Small intestine (tissue), 7 donors: Measurements from ENCODE around the gene DOCK1. TPM values are rescaled to one million over a fixed set of nuclear protein-coding genes. Genes with fewer than 3 reads are reported as not detected.

Experiments used
- DNase-seq, 2 donors: peaks; one replicate each; pipeline versions ENCODE4 v3.0.0 to v3.0.0-alpha.2; 2013
- FAIRE-seq: peaks from 2 replicates; lab custom pipeline; 2012; peaks lifted over from hg19 to GRCh38; lab: Jason Lieb, UNC
- H3K27ac ChIP-seq, 3 donors: one replicate each; pipeline ENCODE4 v1.5.1; 2013; ENCODE audit warnings: low read length in 2 of 3, mild to moderate bottlenecking in 2 of 3, control low read depth in 1 of 3, inconsistent platforms in 1 of 3, low read depth in 1 of 3, moderate library complexity in 1 of 3
- H3K27me3 ChIP-seq, 3 donors: one replicate each; pipeline ENCODE4 v1.6.1; 2013; ENCODE audit warnings: low read length in 3 of 3, inconsistent platforms in 1 of 3; ENCODE audit not compliant: control insufficient read depth in 3 of 3, insufficient read depth in 3 of 3
- H3K36me3 ChIP-seq, 3 donors: one replicate each; pipeline ENCODE4 v1.6.1; 2013; ENCODE audit warnings: low read length in 3 of 3, inconsistent platforms in 1 of 3, low read depth in 1 of 3, mild to moderate bottlenecking in 1 of 3, moderate library complexity in 1 of 3; ENCODE audit not compliant: control insufficient read depth in 3 of 3, insufficient read depth in 2 of 3
- H3K4me1 ChIP-seq, 3 donors: one replicate each; pipeline ENCODE4 v1.6.1; 2013; ENCODE audit warnings: low read length in 2 of 3, inconsistent platforms in 1 of 3, low read depth in 1 of 3, mild to moderate bottlenecking in 1 of 3, moderate library complexity in 1 of 3; ENCODE audit not compliant: control insufficient read depth in 3 of 3, insufficient read depth in 2 of 3
- H3K4me3 ChIP-seq, 3 donors: one replicate each; pipeline ENCODE4 v1.5.1; 2013; ENCODE audit warnings: low read length in 3 of 3, control low read depth in 1 of 3, inconsistent platforms in 1 of 3, low read depth in 1 of 3, mild to moderate bottlenecking in 1 of 3, moderate library complexity in 1 of 3
- H3K9me3 ChIP-seq, 2 donors: one replicate each; pipeline ENCODE4 v1.6.1; 2013; ENCODE audit warnings: low read depth in 1 of 2, low read length in 1 of 2; ENCODE audit not compliant: control insufficient read depth in 2 of 2, insufficient read depth in 1 of 2
- WGBS, 3 donors: extraction: QIAGEN DNeasy Blood & Tissue Kit; methylation state at CpG; one replicate each; pipeline ENCODE4 v1.1.7; 2013; 5-methylcytosine and 5-hydroxymethylcytosine counted together
- polyA plus RNA-seq, 4 donors: library from polyadenylated mRNA; stranded (reverse) in 3 of 4; unstranded in 1 of 4; fragments of 200-250 nt in 3 of 4; fragments of 120-200 nt in 1 of 4; gene quantifications; one replicate each; pipeline versions ENCODE4 v1.2.1 to v1.2.3, GENCODE V29; 2013
- donor health status: healthy with polysubstance abuse.
- donor health status: control.
- donor health status: control.
- donor health status: Bipolar disorder and iron deficiency.
- donor health status: healthy.

Gene DOCK1
- polyA plus RNA-seq, 4 donors = 16.8 to 27.0 (median 22.1) TPM

DNA sequence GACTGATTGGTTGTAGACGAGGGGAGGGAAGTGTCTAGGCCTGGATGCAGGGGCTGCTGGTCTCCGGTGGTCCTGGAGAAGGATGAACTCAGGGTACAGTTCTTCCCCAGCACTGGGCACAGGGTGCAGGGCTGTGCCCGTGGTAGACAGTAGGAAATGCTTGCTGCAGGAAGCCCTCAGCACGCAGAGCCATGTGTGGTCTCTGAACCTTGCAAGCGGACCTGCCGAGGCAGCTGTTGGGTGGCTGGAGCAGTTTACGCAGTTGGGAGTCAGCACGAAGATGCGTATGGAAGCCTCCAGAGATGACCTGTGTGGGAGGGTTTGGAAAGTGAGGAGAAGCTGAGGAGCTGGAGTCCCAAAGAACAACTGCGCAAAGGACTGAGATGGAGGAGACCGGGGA, 39.0 kb downstream of the DOCK1 start:
- no peak for DNase-seq
- H3K9me3 ChIP-seq = peaks cover 0 to 10% of the 10 kb centered on the region in 2 donors
- no peak for FAIRE-seq
- H3K4me3 ChIP-seq = no peak overlapping the region
- H3K36me3 ChIP-seq = peaks cover 0 to 12% (median 0%) of the 10 kb centered on the region in 3 donors
- 90 to 93% (median 90%) methylated on average over 10 to 11 of the region's 11 CpGs for WGBS, 3 donors
- H3K27me3 ChIP-seq = no peaks in the 10 kb centered on the region
- H3K27ac ChIP-seq = no peak overlapping the region
- no peaks in the 10 kb centered on the region for H3K4me1 ChIP-seq

DNA sequence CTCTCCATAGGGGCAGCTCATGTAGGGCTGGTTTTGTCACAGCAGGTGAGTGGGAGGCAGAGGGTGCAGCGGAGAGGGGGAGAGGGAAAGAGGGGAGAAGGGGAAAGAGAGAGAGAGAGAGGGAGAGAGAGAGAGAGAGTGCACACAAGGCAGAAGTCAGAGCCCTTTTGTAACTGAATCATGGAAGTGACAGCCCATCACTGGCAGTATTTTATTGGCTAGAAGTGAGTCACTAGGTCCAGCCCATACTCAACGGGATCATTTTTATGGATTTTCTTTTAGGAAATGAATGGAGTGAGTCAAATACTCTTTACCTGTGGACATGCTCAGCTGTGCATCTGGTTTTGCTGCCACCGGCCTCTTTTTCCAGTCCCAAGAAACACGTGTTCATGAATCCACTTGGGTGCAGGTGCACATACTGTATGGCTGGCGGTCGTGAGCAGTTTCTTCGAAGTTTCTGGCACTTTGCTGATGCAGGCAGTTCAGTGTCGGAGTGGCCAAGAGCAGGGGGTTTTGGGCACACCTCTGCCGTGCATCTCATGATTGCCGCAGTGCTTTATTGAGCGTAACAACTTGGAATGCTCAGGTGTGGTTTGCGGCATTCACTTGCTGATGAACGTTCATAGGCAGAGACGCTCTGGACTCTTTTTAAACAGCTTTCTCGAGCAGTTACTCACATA, 40.3 kb downstream of the DOCK1 start:
- H3K36me3 ChIP-seq = peaks cover 0 to 12% (median 0%) of the 10 kb centered on the region in 3 donors
- H3K27me3 ChIP-seq = no peaks in the 10 kb centered on the region
- H3K9me3 ChIP-seq = peaks cover 0 to 14% of the 10 kb centered on the region in 2 donors
- FAIRE-seq (no peak), DNase-seq (no peak)
- H3K4me3 ChIP-seq = no peak overlapping the region
- 83 to 90% (median 88%) methylated on average over 15 of the region's 15 CpGs for WGBS, 3 donors
- no peak overlapping the region for H3K27ac ChIP-seq
- H3K4me1 ChIP-seq = no peaks in the 10 kb centered on the region

DNA sequence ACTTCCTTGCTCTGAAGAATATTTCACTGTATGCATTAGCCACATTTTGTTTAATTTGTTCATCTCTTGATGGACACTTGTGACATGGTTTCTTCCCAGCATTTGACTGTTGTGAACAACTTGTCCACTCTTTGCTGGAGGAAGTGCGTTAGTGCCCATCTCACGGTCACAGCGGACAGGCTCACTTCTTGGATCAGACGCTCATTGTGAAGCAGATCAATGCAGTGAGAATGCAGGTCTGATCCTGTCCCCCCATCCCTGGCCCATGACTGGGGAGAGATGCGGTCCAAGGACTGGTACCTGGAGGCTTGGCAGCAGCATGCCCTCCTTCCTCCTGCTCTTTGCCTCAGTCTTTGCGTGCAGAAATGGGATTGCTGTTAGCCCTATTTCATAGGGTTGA, 41.5 kb downstream of the DOCK1 start:
- peaks cover 0 to 12% (median 0%) of the 10 kb centered on the region in 3 donors for H3K36me3 ChIP-seq
- H3K27ac ChIP-seq = no peak overlapping the region
- no peaks in the 10 kb centered on the region for H3K4me1 ChIP-seq
- FAIRE-seq = no peak
- whole genome bisulfite sequencing, 3 donors = 98 to 99% (median 98%) methylated on average over 6 of the region's 6 CpGs
- no peak overlapping the region for H3K4me3 ChIP-seq
- no peak for DNase-seq
- no peaks in the 10 kb centered on the region for H3K27me3 ChIP-seq
- H3K9me3 ChIP-seq = peaks cover 0 to 18% of the 10 kb centered on the region in 2 donors

DNA sequence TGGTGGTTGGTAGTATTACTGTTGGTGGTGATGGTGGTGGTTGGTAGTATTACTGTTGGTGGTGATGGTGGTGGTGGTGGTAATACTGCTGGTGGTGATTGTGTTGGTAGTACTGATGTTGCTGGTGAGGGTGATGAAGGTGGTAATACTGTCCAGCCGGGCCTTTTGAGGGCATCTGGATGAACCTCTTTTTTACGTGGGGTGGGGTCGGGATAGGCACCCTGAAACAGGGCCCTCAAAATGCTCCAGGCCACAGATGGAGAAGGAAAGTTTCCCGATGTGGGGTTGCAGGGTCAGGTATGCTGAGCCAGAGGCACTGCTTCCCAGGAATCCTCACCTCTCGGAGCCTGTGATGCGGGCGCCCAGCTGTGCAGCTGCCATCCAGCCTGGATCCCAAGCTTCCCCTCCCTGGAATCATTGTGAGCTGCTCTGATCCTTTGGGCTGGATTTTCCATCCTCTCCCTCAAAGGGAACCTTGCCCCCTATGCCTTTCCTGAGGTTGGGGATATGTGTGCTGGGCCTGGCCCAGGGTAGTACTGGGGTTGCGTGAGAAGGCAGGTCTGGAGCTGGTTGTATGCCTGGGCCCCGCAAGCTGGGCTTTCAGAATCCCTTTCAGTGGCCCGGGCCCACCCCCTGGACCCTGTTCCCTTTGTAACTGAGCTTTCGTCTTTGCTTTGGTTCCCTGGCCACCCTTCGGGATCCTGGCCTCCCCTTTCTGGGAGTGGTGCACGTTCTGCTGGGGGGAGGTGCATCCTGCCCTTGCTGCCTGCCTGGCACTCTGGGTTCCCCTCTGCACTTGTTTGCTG, 43.3 kb downstream of the DOCK1 start:
- Histone ChIP-seq H3K4me1 (peaks cover 0 to 2% (median 0%) of the 10 kb centered on the region in 3 donors), H3K4me3 (no peak overlapping the region), H3K27me3 (no peaks in the 10 kb centered on the region), H3K36me3 (peaks cover 0 to 12% (median 0%) of the 10 kb centered on the region in 3 donors), H3K27ac (no peak overlapping the region), H3K9me3 (peaks cover 0 to 19% of the 10 kb centered on the region in 2 donors)
- no peak for DNase-seq
- 92 to 95% (median 93%) methylated on average over 13 of the region's 13 CpGs for WGBS, 3 donors
- no peak for FAIRE-seq

DNA sequence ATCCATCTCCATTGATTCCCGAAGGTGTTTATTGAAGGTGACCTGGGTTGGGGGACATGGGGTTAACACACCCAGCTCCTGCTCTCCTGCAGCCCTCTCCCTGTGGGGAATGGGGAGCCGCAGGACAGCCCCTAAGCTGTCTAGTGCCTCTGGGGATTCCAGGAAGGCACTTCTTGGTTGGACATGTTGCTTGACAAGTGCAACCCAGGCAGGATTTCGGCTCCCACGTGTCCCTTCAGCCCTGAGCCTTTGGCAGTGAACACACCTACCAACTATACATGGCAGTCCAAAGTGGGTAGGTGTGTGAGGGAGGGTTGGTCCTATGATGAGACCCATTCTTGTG, 43.9 kb downstream of the DOCK1 start:
- Histone ChIP-seq H3K36me3 (peaks cover 0 to 12% (median 0%) of the 10 kb centered on the region in 3 donors), H3K4me1 (peaks cover 0 to 2% (median 0%) of the 10 kb centered on the region in 3 donors), H3K27ac (no peak overlapping the region), H3K9me3 (peaks cover 0 to 19% of the 10 kb centered on the region in 2 donors), H3K27me3 (no peaks in the 10 kb centered on the region), H3K4me3 (no peak overlapping the region)
- DNase-seq (no peak), FAIRE-seq (no peak)
- 65 to 86% (median 70%) methylated on average over 4 of the region's 4 CpGs for WGBS, 3 donors

DNA sequence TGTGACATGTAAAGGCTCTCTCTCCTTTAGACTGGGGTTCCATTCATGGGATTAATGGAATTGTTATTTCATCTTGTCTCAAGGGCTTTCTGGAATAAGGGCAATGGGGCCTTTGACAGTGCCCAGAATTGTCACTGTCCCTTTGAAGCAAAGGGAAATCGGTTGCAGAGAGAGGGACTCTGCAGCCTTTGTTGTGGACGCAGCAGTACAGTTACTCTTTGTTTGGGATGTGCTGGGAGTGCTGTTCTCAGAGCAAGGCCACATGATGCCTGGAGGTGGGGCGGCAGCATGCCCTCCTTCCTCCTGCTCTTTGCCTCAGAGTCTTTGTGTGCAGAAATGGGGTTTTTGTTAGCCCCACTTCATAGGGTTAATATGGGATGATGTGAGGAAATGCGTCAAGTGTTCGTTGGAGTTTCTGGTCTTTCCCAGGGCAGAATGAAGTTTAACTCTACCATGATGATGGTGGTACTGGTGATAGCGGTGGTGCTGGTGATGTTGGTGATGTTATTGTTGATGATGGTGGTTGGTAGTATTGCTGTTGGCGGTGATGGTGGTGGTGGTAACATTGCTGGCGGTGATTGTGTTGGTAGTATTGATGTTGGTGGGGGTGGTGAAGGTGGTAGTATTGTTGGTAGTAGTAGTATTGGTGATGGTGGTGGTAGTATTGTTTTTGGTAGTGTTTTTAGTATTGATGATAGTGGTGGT, 45.3 kb downstream of the DOCK1 start:
- WGBS, 3 donors = 94 to 96% (median 95%) methylated on average over 8 of the region's 8 CpGs
- Histone ChIP-seq H3K9me3 (peaks cover 0 to 19% of the 10 kb centered on the region in 2 donors), H3K27me3 (no peaks in the 10 kb centered on the region), H3K4me1 (peaks cover 0 to 2% (median 0%) of the 10 kb centered on the region in 3 donors), H3K36me3 (peaks cover 0 to 5% (median 0%) of the 10 kb centered on the region in 3 donors), H3K27ac (no peak overlapping the region), H3K4me3 (no peak overlapping the region)
- FAIRE-seq (no peak), DNase-seq (no peak)

DNA sequence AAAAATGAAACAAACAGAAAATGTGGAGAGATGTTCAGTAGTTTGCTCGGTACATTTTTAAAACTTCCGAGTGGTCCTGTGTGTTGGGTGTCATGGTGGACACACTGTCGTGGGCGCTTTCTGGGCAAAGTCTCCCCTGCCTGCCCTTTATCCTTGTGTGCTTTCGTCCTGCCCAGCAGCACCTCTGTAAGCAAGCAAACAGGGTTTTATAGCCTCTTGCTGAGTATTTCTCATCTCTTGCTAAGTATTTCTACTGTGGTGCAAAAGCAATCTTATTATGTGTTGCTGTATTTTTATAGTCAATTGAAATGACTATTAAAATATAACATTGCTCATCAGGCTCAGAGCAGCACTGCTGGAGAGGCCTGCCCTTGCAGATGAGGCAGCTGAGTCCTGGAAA, 48.7 kb downstream of the DOCK1 start:
- Histone ChIP-seq H3K9me3 (peaks cover 0 to 11% of the 10 kb centered on the region in 2 donors), H3K36me3 (peaks cover 0 to 10% (median 0%) of the 10 kb centered on the region in 3 donors), H3K27me3 (no peaks in the 10 kb centered on the region), H3K4me1 (peaks cover 0 to 2% (median 0%) of the 10 kb centered on the region in 3 donors), H3K27ac (no peak overlapping the region), H3K4me3 (no peak overlapping the region)
- FAIRE-seq = no peak
- DNase-seq = peak in 1 of 2 donors; percentile 17
- WGBS, 3 donors = 36 to 72% (median 60%) methylated on average over 5 of the region's 5 CpGs

DNA sequence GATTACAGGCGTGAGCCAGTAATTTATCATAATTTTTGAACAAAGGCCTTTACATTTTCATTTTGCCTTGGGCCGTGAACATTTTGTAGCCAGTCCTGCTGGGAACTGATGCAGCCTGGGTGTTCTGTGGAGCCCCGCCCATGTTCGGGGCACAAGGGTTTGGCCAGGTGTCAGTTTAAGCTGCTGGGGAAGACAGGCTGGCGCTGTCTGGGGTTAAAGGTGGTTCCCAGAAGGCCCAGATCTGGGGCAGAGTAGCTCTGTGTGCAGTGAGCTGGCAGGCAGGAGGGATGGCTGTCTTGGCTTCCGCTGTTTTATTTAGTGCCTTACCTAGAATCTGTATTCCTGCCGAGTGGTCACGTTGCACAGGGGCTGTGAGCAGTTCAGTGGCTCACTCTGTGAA, 50.2 kb downstream of the DOCK1 start:
- no peak for FAIRE-seq
- H3K27ac ChIP-seq = no peak overlapping the region
- WGBS, 3 donors = 28 to 66% (median 41%) methylated on average over 8 of the region's 8 CpGs
- peaks cover 0 to 2% (median 0%) of the 10 kb centered on the region in 3 donors for H3K4me1 ChIP-seq
- H3K9me3 ChIP-seq = peaks cover 0 to 8% of the 10 kb centered on the region in 2 donors
- H3K27me3 ChIP-seq = no peaks in the 10 kb centered on the region
- peaks cover 0 to 10% (median 0%) of the 10 kb centered on the region in 3 donors for H3K36me3 ChIP-seq
- DNase-seq = peak in 1 of 2 donors; percentile 71
- H3K4me3 ChIP-seq = no peak overlapping the region
